Caco-2 (cell line): Measurements from ENCODE around the gene ITPR1. TPM values are rescaled to one million over a fixed set of nuclear protein-coding genes. Genes with fewer than 3 reads are reported as not detected.

ENCODE experiments used
- BruUV-seq: library from RNA; stranded (reverse); fragments of 400-500 nt; replicated peaks from 2 replicates; lab custom pipeline; 2021; lab: Mats Ljungman, UMichigan
- CTCF ChIA-PET: fragments of 300-600 bp; sonication (Branson Sonifier 250); formaldehyde crosslinking; loops from one replicate; lab custom pipeline; 2022; ENCODE audit warnings: antibody characterized with exemption; lab: Charles Lee
- POLR2A ChIA-PET: fragments of 300-600 bp; sonication (Branson Sonifier 250); formaldehyde crosslinking; loops from one replicate; lab custom pipeline; 2022; ENCODE audit warnings: antibody characterized with exemption; lab: Charles Lee
- DNase-seq, 2 experiments: peaks; one replicate each; pipeline versions ENCODE4 v3.0.0 to v3.0.0-alpha.2; 2020 to 2022
- H3K27me3 ChIP-seq: replicated peaks from 2 replicates; pipeline ENCODE4 v1.6.0; 2011; ENCODE audit warnings: low read length; ENCODE audit not compliant: control insufficient read depth, insufficient read depth
- H3K36me3 ChIP-seq: 2 replicates; pipeline ENCODE4 v1.5.1; 2011; ENCODE audit warnings: low read length; ENCODE audit not compliant: control insufficient read depth, insufficient read depth
- H3K4me1 ChIP-seq: fragments of 250-450 bp; sonication (Bioruptor Pico); 2 replicates; pipeline ENCODE4 v1.5.1; 2020; ENCODE audit warnings: mild to moderate bottlenecking
- H3K4me3 ChIP-seq: 2 replicates; pipeline ENCODE4 v1.5.1; 2011; ENCODE audit warnings: low read depth, mild to moderate bottlenecking, control low read depth, low read length
- H3K9me3 ChIP-seq: fragments of 250-450 bp; sonication (Bioruptor Pico); 2 replicates; pipeline ENCODE4 v1.5.1; 2020; ENCODE audit warnings: mild to moderate bottlenecking, moderate library complexity
- H3K27ac Mint-ChIP-seq: one replicate; pipeline ENCODE4 v1.8.0; 2022; ENCODE audit warnings: mixed read lengths; ENCODE audit not compliant: unreplicated experiment
- H3K27me3 Mint-ChIP-seq: one replicate; pipeline ENCODE4 v1.8.0; 2022; ENCODE audit warnings: mixed read lengths; ENCODE audit not compliant: insufficient read depth, unreplicated experiment
- H3K36me3 Mint-ChIP-seq: one replicate; pipeline ENCODE4 v1.8.0; 2022; ENCODE audit warnings: mild to moderate bottlenecking, mixed read lengths; ENCODE audit not compliant: insufficient read depth, unreplicated experiment
- H3K4me1 Mint-ChIP-seq: one replicate; pipeline ENCODE4 v1.8.0; 2022; ENCODE audit warnings: low read depth, mixed read lengths; ENCODE audit not compliant: unreplicated experiment
- H3K4me3 Mint-ChIP-seq: one replicate; pipeline ENCODE4 v1.8.0; 2022; ENCODE audit warnings: mild to moderate bottlenecking, moderate library complexity, mixed read lengths; ENCODE audit not compliant: unreplicated experiment
- H3K9me3 Mint-ChIP-seq: one replicate; pipeline ENCODE4 v1.8.0; 2022; ENCODE audit warnings: mixed read lengths; ENCODE audit not compliant: unreplicated experiment
- CTCF ChIP-seq, 2 experiments: fragments of 200-600 bp in 1 of 2; IDR thresholded peaks; 1 replicate in 1 of 2; 2 replicates in 1 of 2; pipeline versions ENCODE4 v1.5.1 to v1.8.0; 2011 to 2022; ENCODE audit warnings: antibody characterized with exemption in 1 of 2, control low read depth in 1 of 2, inconsistent platforms in 1 of 2, low read depth in 1 of 2, low read length in 1 of 2, mild to moderate bottlenecking in 1 of 2, moderate library complexity in 1 of 2; ENCODE audit not compliant: insufficient read depth in 1 of 2, severe bottlenecking in 1 of 2, unreplicated experiment in 1 of 2
- intact Hi-C: fragments of 100-400 bp; cut with micrococcal nuclease; formaldehyde crosslinking; loops from one replicate; pipeline ENCODE4 v1.10.0; 2022; ENCODE audit not compliant: unreplicated experiment
- total RNA-seq: library from RNA; stranded (reverse); gene quantifications from 2 replicates; pipeline ENCODE4 v1.2.3, GENCODE V29; 2022

The ITPR1 gene
- total RNA-seq, 1 experiment from 2014 or later, result 10.4 TPM

GRCh38 chr3:4786431-4786830, 293.3 kb downstream of the ITPR1 start:
- no peaks in the 10 kb centered on the region for H3K36me3 Mint-ChIP-seq
- H3K4me3 ChIP-seq, result no peak overlapping the region
- H3K4me1 ChIP-seq, result no peaks in the 10 kb centered on the region
- H3K9me3 Mint-ChIP-seq, result no peaks in the 10 kb centered on the region
- no peak for TF ChIP-seq CTCF (IDR thresholded peaks at IDR 0.05; ENCODE audit: insufficient read depth in 1 of 2, low read depth in 1 of 2, low read length in 1 of 2, severe bottlenecking in 1 of 2, unreplicated experiment in 1 of 2)
- H3K9me3 ChIP-seq, result no peaks in the 10 kb centered on the region
- no peaks in the 10 kb centered on the region for H3K27me3 ChIP-seq
- no peak overlapping the region for H3K4me3 Mint-ChIP-seq
- H3K36me3 ChIP-seq, result no peaks in the 10 kb centered on the region
- no peak for DNase-seq
- no TSS peak for BruUV-seq
- intact Hi-C loops, result loop anchor here (10.0 kb wide), 1 partner anchor 268 kb away; no protein-coding TSS in a partner anchor
- H3K27me3 Mint-ChIP-seq, result no peaks in the 10 kb centered on the region
- POLR2A ChIA-PET, result no interaction called here
- H3K27ac Mint-ChIP-seq, result no peak overlapping the region
- CTCF ChIA-PET, result no interaction called here
- no peaks in the 10 kb centered on the region for H3K4me1 Mint-ChIP-seq

GRCh38 chr3:4791358-4791757, 298.2 kb downstream of the ITPR1 start:
- TF ChIP-seq CTCF (IDR thresholded peaks at IDR 0.05; ENCODE audit: insufficient read depth in 1 of 2, low read depth in 1 of 2, low read length in 1 of 2, severe bottlenecking in 1 of 2, unreplicated experiment in 1 of 2), result no peak
- intact Hi-C loops, result no loop called here
- no peak overlapping the region for H3K4me3 ChIP-seq
- no peaks in the 10 kb centered on the region for H3K27me3 ChIP-seq
- H3K36me3 ChIP-seq, result no peaks in the 10 kb centered on the region
- CTCF ChIA-PET, result no interaction called here
- H3K36me3 Mint-ChIP-seq, result no peaks in the 10 kb centered on the region
- DNase-seq, result no peak
- H3K9me3 Mint-ChIP-seq, result no peaks in the 10 kb centered on the region
- POLR2A ChIA-PET, result no interaction called here
- no TSS peak for BruUV-seq
- H3K4me1 ChIP-seq, result no peaks in the 10 kb centered on the region
- no peaks in the 10 kb centered on the region for H3K9me3 ChIP-seq
- no peaks in the 10 kb centered on the region for H3K27me3 Mint-ChIP-seq
- no peaks in the 10 kb centered on the region for H3K4me1 Mint-ChIP-seq
- no peak overlapping the region for H3K4me3 Mint-ChIP-seq
- H3K27ac Mint-ChIP-seq, result no peak overlapping the region

- no peak overlapping the region for H3K27ac Mint-ChIP-seq
- BruUV-seq, result no TSS peak
- TF ChIP-seq CTCF (IDR thresholded peaks at IDR 0.05; ENCODE audit: insufficient read depth in 1 of 2, low read depth in 1 of 2, low read length in 1 of 2, severe bottlenecking in 1 of 2, unreplicated experiment in 1 of 2), result no peak
- H3K4me1 Mint-ChIP-seq, result no peaks in the 10 kb centered on the region
- no peaks in the 10 kb centered on the region for H3K36me3 Mint-ChIP-seq
- no peaks in the 10 kb centered on the region for H3K27me3 Mint-ChIP-seq
- no peak overlapping the region for H3K4me3 Mint-ChIP-seq
- H3K36me3 ChIP-seq, result no peaks in the 10 kb centered on the region
- ChIA-PET POLR2A (no interaction called here), CTCF (no interaction called here)
- no peaks in the 10 kb centered on the region for H3K27me3 ChIP-seq
- no peak for DNase-seq
- no peaks in the 10 kb centered on the region for H3K9me3 ChIP-seq
- no peaks in the 10 kb centered on the region for H3K4me1 ChIP-seq
- intact Hi-C loops, result no loop called here
- no peak overlapping the region for H3K4me3 ChIP-seq
- no peaks in the 10 kb centered on the region for H3K9me3 Mint-ChIP-seq
Measured at GRCh38 chr3:4793311-4793710, 300.2 kb downstream of the ITPR1 start.
